Stimulated activated CD8-positive, alpha-beta memory T cell treated with anti-CD3 and anti-CD28 coated beads, Interleukin-7, amount 100 ng/mL, for 4 hours (primary cell): Measurements from ENCODE around the gene KNSTRN.

Experiments used
- DNase-seq, 2 donors: peaks; one replicate each; pipeline ENCODE4 v3.0.0-alpha.2; 2020; ENCODE audit warnings: low read depth in 2 of 2

Gene KNSTRN

GRCh38 chr15:40345867-40346578 lies 36.5 kb upstream of the KNSTRN start:
- DNase-seq, result no peak

GRCh38 chr15:40346579-40347558 lies 35.7 kb upstream of the KNSTRN start:
- no peak for DNase-seq

- DNase-seq, result no peak
Observed at GRCh38 chr15:40347559-40348473, 34.7 kb upstream of the KNSTRN start.

- no peak for DNase-seq
Observed at GRCh38 chr15:40348474-40348870, 34.0 kb upstream of the KNSTRN start.

- no peak for DNase-seq
Observed at GRCh38 chr15:40349163-40349562, 33.4 kb upstream of the KNSTRN start.

GRCh38 chr15:40352281-40352901 lies 30.1 kb upstream of the KNSTRN start:
- no peak for DNase-seq

- no peak for DNase-seq
Observed at GRCh38 chr15:40353697-40354096, 28.8 kb upstream of the KNSTRN start.

- DNase-seq, result no peak
Observed at GRCh38 chr15:40354408-40355171, 27.9 kb upstream of the KNSTRN start.

- DNase-seq, result no peak
Observed at GRCh38 chr15:40355976-40356585, 26.4 kb upstream of the KNSTRN start.

GRCh38 chr15:40357246-40357645 lies 25.3 kb upstream of the KNSTRN start:
- no peak for DNase-seq

GRCh38 chr15:40357723-40358470 lies 24.6 kb upstream of the KNSTRN start, which contains the start of gene DISP2:
Gene DISP2 (plus strand): TSS chr15:40358219. CDS start chr15:40358322, 103 bp downstream.
- DNase-seq, result peak; percentile 65 to 81

GRCh38 chr15:40358471-40359353 lies 23.8 kb upstream of the KNSTRN start:
- peak; percentile 13 to 43 for DNase-seq

GRCh38 chr15:40360015-40360414 lies 22.5 kb upstream of the KNSTRN start:
- DNase-seq, result no peak

GRCh38 chr15:40361640-40362039 lies 20.9 kb upstream of the KNSTRN start:
- no peak for DNase-seq

GRCh38 chr15:40363611-40364010 lies 18.9 kb upstream of the KNSTRN start:
- DNase-seq, result no peak

- no peak for DNase-seq
Observed at GRCh38 chr15:40364251-40364650, 18.3 kb upstream of the KNSTRN start.

- no peak for DNase-seq
Observed at GRCh38 chr15:40365016-40365415, 17.5 kb upstream of the KNSTRN start.
